PC-3 (cell line): ENCODE measurements around the gene C1orf210. TPM values are rescaled to one million over a fixed set of nuclear protein-coding genes. Genes with fewer than 3 reads are reported as not detected.

ENCODE experiments used
- ATAC-seq: fragments of 200-7000 bp; cut with Tn5 transposase; 2 replicates; pipeline ENCODE4 v1.9.1; 2020; ENCODE audit warnings: mild to moderate bottlenecking, moderate library complexity
- BruUV-seq: library from RNA; stranded (reverse); fragments of 400-500 nt; replicated peaks from 2 replicates; lab custom pipeline; 2021; lab: Mats Ljungman, UMichigan
- CTCF ChIA-PET: fragments of 300-600 bp; sonication (Branson Sonifier 250); formaldehyde crosslinking; loops from one replicate; lab custom pipeline; 2022; ENCODE audit warnings: antibody characterized with exemption; lab: Charles Lee
- POLR2A ChIA-PET: fragments of 300-600 bp; sonication (Branson Sonifier 250); formaldehyde crosslinking; loops from one replicate; lab custom pipeline; 2022; ENCODE audit warnings: antibody characterized with exemption; ENCODE audit not compliant: unreplicated experiment; lab: Charles Lee
- DNase-seq: peaks from one replicate; pipeline ENCODE4 v3.0.0-alpha.2; 2015
- H2AFZ ChIP-seq: fragments of 300-600 bp; sonication (generic); 2 replicates; pipeline ENCODE4 v1.6.0; 2016; ENCODE audit warnings: antibody characterized with exemption, low read length
- H3F3A ChIP-seq: fragments of 300-600 bp; sonication (generic); one replicate; pipeline ENCODE4 v1.6.0; 2017; ENCODE audit warnings: antibody characterized with exemption, low read length, control low read depth, mild to moderate bottlenecking; ENCODE audit not compliant: unreplicated experiment
- H3K27ac ChIP-seq: fragments of 300-600 bp; sonication (generic); 2 replicates; pipeline ENCODE4 v1.5.1; 2016; ENCODE audit warnings: mild to moderate bottlenecking, low read length
- H3K27me3 ChIP-seq: fragments of 300-600 bp; sonication (generic); 2 replicates; pipeline ENCODE4 v1.6.1; 2016; ENCODE audit warnings: low read length, mixed read lengths
- H3K36me3 ChIP-seq: fragments of 300-600 bp; sonication (generic); 2 replicates; pipeline ENCODE4 v1.6.1; 2016; ENCODE audit warnings: low read depth, mixed run types, low read length, mixed read lengths
- H3K4me1 ChIP-seq: fragments of 300-600 bp; sonication (generic); 2 replicates; pipeline ENCODE4 v1.5.1; 2016; ENCODE audit warnings: low read length; ENCODE audit not compliant: insufficient read depth
- H3K4me2 ChIP-seq: fragments of 300-600 bp; sonication (generic); 2 replicates; pipeline ENCODE4 v1.6.0; 2016; ENCODE audit warnings: low read length
- H3K4me3 ChIP-seq: fragments of 300-600 bp; sonication (generic); 2 replicates; pipeline ENCODE4 v1.5.1; 2016; ENCODE audit warnings: mild to moderate bottlenecking, low read length, mixed read lengths
- H3K79me2 ChIP-seq: fragments of 300-600 bp; sonication (generic); 2 replicates; pipeline ENCODE4 v1.6.1; 2017; ENCODE audit warnings: low read length, mixed read lengths
- H3K9ac ChIP-seq: fragments of 300-600 bp; sonication (generic); 2 replicates; pipeline ENCODE4 v1.6.0; 2016; ENCODE audit warnings: mild to moderate bottlenecking, low read length
- H3K9me2 ChIP-seq: fragments of 300-600 bp; sonication (generic); replicated peaks from 2 replicates; pipeline ENCODE4 v1.6.1; 2016; ENCODE audit warnings: mixed run types, low read length, mixed read lengths
- H3K9me3 ChIP-seq: fragments of 300-600 bp; sonication (generic); 2 replicates; pipeline ENCODE4 v1.6.1; 2016; ENCODE audit warnings: low read length, mixed read lengths
- H4K20me1 ChIP-seq: fragments of 300-600 bp; sonication (generic); 2 replicates; pipeline ENCODE4 v1.6.1; 2016; ENCODE audit warnings: low read length, mixed read lengths
- CTCF ChIP-seq: fragments of 300-600 bp; sonication (generic); conservative IDR thresholded peaks from 2 replicates; pipeline ENCODE4 v1.5.1; 2017; ENCODE audit warnings: antibody characterized with exemption, low read depth, mild to moderate bottlenecking, low read length
- EZH2 ChIP-seq: fragments of 300-600 bp; sonication (generic); IDR thresholded peaks from one replicate; pipeline ENCODE4 v1.6.1; 2017; ENCODE audit warnings: antibody characterized with exemption, mild to moderate bottlenecking, low read length; ENCODE audit not compliant: unreplicated experiment
- EZH2phosphoT487 ChIP-seq: fragments of 300-600 bp; sonication (generic); IDR thresholded peaks from 2 replicates; pipeline ENCODE4 v1.6.1; 2018; ENCODE audit warnings: mild to moderate bottlenecking, antibody characterized with exemption, low read length, borderline replicate concordance
- intact Hi-C: fragments of 100-400 bp; cut with micrococcal nuclease; formaldehyde crosslinking; loops from 2 replicates; pipeline ENCODE4 v1.9.0; 2023
- total RNA-seq: library from RNA; depleted of rRNA; stranded (reverse); fragments of >200 nt; gene quantifications from 2 replicates; pipeline ENCODE4 v1.2.3, GENCODE V29; 2014

The C1orf210 gene
- total RNA-seq, 1 experiment from 2014 or later: 17.8 TPM

GRCh38 chr1:43284546-43285110 lies 753 bp downstream of the C1orf210 start:
- Histone ChIP-seq H3K9me3 (no peaks in the 10 kb centered on the region), H4K20me1 (no peaks in the 10 kb centered on the region), H3K36me3 (no peaks in the 10 kb centered on the region), H3K4me1 (peaks cover 16% of the 10 kb centered on the region), H3K4me2 (peak overlapping the region; percentile 83), H2AFZ (peak overlapping the region; percentile 61), H3K27me3 (no peaks in the 10 kb centered on the region), H3K79me2 (peaks cover 12% of the 10 kb centered on the region; the same call in 1 of the 2 replicates), H3K4me3 (peak overlapping the region; percentile 61), H3F3A (no peaks in the 10 kb centered on the region), H3K9ac (no peak overlapping the region), H3K9me2 (no peaks in the 10 kb centered on the region), H3K27ac (no peak overlapping the region)
- ChIA-PET POLR2A (no interaction called here), CTCF (no interaction called here)
- ATAC-seq: peak; percentile 16; the same call in 1 of the 2 replicates
- no peak for DNase-seq
- intact Hi-C loops: loop anchor here (5.0 kb wide), 1 partner anchor 63 kb away; no protein-coding TSS in a partner anchor
- no TSS peak for BruUV-seq
- TF ChIP-seq CTCF: no peak
- TF ChIP-seq EZH2: no peak
- TF ChIP-seq EZH2phosphoT487: no peak

- H3K27me3 ChIP-seq: no peaks in the 10 kb centered on the region
- ATAC-seq (no peak), DNase-seq (no peak)
- no peak overlapping the region for H3K4me3 ChIP-seq
- no peak overlapping the region for H3K9ac ChIP-seq
- no TSS peak for BruUV-seq
- ChIA-PET POLR2A (no interaction called here), CTCF (no interaction called here)
- H3F3A ChIP-seq: no peaks in the 10 kb centered on the region
- no peaks in the 10 kb centered on the region for H3K9me2 ChIP-seq
- H3K4me1 ChIP-seq: peaks cover 16% of the 10 kb centered on the region
- no peaks in the 10 kb centered on the region for H3K36me3 ChIP-seq
- H3K79me2 ChIP-seq: peaks cover 12% of the 10 kb centered on the region; the same call in 1 of the 2 replicates
- H4K20me1 ChIP-seq: no peaks in the 10 kb centered on the region
- H3K4me2 ChIP-seq: 0 out of 2 replicates have a peak overlapping the region, but pooled peaks have one; percentile 83
- TF ChIP-seq CTCF: no peak
- TF ChIP-seq EZH2: no peak
- no peak for TF ChIP-seq EZH2phosphoT487
- H3K27ac ChIP-seq: no peak overlapping the region
- H2AFZ ChIP-seq: no peak overlapping the region
- H3K9me3 ChIP-seq: no peaks in the 10 kb centered on the region
- intact Hi-C loops: no loop called here
Observed at GRCh38 chr1:43284065-43284464, 1.3 kb downstream of the C1orf210 start.
